Upper lobe of left lung (tissue), 6 donors: ENCODE measurements around the gene HOXD12. TPM values are rescaled to one million over a fixed set of nuclear protein-coding genes. Genes with fewer than 3 reads are reported as not detected.

Experiments
- ATAC-seq, 2 donors: fragments of 200-7000 bp; cut with Tn5 transposase; one replicate each; pipeline ENCODE4 v1.9.1; 2022; ENCODE audit warnings: mild to moderate bottlenecking in 2 of 2, moderate library complexity in 2 of 2; ENCODE audit not compliant: low FRiP score in 2 of 2
- DNase-seq, 2 donors: peaks; one replicate each; pipeline ENCODE4 v3.0.0-alpha.2; 2019 to 2020
- H3K27ac ChIP-seq, 4 donors: fragments of 200-600 bp; sonication (generic); one replicate each; pipeline ENCODE4 v1.5.1; 2016 to 2019
- H3K27me3 ChIP-seq, 4 donors: fragments of 200-600 bp; sonication (generic); one replicate each; pipeline ENCODE4 v1.5.1; 2017 to 2019
- H3K36me3 ChIP-seq, 4 donors: fragments of 200-600 bp; sonication (generic); one replicate each; pipeline ENCODE4 v1.5.1; 2016 to 2019
- H3K4me1 ChIP-seq, 4 donors: fragments of 200-600 bp; sonication (generic); one replicate each; pipeline ENCODE4 v1.5.1; 2018 to 2019
- H3K4me3 ChIP-seq, 4 donors: fragments of 200-600 bp; sonication (generic); one replicate each; pipeline ENCODE4 v1.5.1; 2017 to 2019; ENCODE audit warnings: mild to moderate bottlenecking in 2 of 4, moderate library complexity in 1 of 4
- H3K9me3 ChIP-seq, 4 donors: fragments of 200-600 bp; sonication (generic); one replicate each; pipeline ENCODE4 v1.5.1; 2018 to 2019
- CTCF ChIP-seq, 6 experiments: fragments of 450-650 bp in 4 of 6; fragments of 200-600 bp in 2 of 6; sonication (generic) in 2 of 6; IDR thresholded peaks; one replicate each; pipeline ENCODE4 v1.5.1; 2016 to 2019; ENCODE audit warnings: antibody characterized with exemption in 6 of 6
- EP300 ChIP-seq, 4 donors: sonication (generic); formaldehyde crosslinking; IDR thresholded peaks; one replicate each; pipeline ENCODE4 v1.5.1; 2017; ENCODE audit warnings: antibody characterized with exemption in 4 of 4, control low read depth in 2 of 4
- POLR2A ChIP-seq, 4 donors: fragments of 450-650 bp; IDR thresholded peaks; one replicate each; pipeline ENCODE4 v1.5.1; 2016 to 2017; ENCODE audit warnings: antibody characterized with exemption in 4 of 4, mild to moderate bottlenecking in 2 of 4
- POLR2AphosphoS5 ChIP-seq, 2 donors: sonication (generic); formaldehyde crosslinking; IDR thresholded peaks; one replicate each; pipeline ENCODE4 v1.5.1; 2017; ENCODE audit warnings: antibody characterized with exemption in 2 of 2
- WGBS, 2 donors: methylation state at CpG; one replicate each; pipeline ENCODE4 v1.1.5; 2017 to 2018; 5-methylcytosine and 5-hydroxymethylcytosine counted together
- total RNA-seq, 6 donors: library from RNA; depleted of rRNA in 4 of 6; stranded (reverse); fragments of >200 nt in 4 of 6; gene quantifications; one replicate each; pipeline versions ENCODE4 v1.1.0 to v1.2.1, GENCODE V29; 2016 to 2021
- donor health status: DM: no; HTN: no; CAD: no; lungs with moderate emphysema.
- donor health status: DM: no; HTN: yes; CAD: no; lungs with severe emphysema.

The HOXD12 gene
- total RNA-seq, 6 donors from 2014 or later = not detected

GRCh38 chr2:176101842-176102241 is 2.2 kb downstream of the HOXD12 start:
- Histone ChIP-seq H3K36me3 (no peaks in the 10 kb centered on the region), H3K9me3 (no peaks in the 10 kb centered on the region), H3K27me3 (peaks cover 2 to 95% (median 66%) of the 10 kb centered on the region in 4 donors), H3K4me1 (peaks cover 22 to 46% (median 31%) of the 10 kb centered on the region in 4 donors), H3K4me3 (no peak overlapping the region), H3K27ac (no peak overlapping the region)
- TF ChIP-seq EP300 (IDR thresholded peaks at IDR 0.05) (no peak), POLR2AphosphoS5 (IDR thresholded peaks at IDR 0.05) (no peak), CTCF (IDR thresholded peaks at IDR 0.05) (no peak), POLR2A (IDR thresholded peaks at IDR 0.05) (no peak)
- no peak for ATAC-seq
- no peak for DNase-seq
- 22 to 40% methylated on average over 5 of the region's 5 CpGs for WGBS, 2 donors

GRCh38 chr2:176102309-176102866 is 2.8 kb downstream of the HOXD12 start:
- WGBS, 2 donors = 18 to 20% methylated on average over 7 of the region's 7 CpGs
- Histone ChIP-seq H3K4me1 (peaks cover 22 to 46% (median 32%) of the 10 kb centered on the region in 4 donors), H3K27me3 (peaks cover 2 to 95% (median 67%) of the 10 kb centered on the region in 4 donors), H3K27ac (no peak overlapping the region), H3K36me3 (no peaks in the 10 kb centered on the region), H3K9me3 (no peaks in the 10 kb centered on the region), H3K4me3 (no peak overlapping the region)
- ATAC-seq (no peak), DNase-seq (no peak)
- TF ChIP-seq POLR2A (IDR thresholded peaks at IDR 0.05) (no peak), POLR2AphosphoS5 (IDR thresholded peaks at IDR 0.05) (no peak), CTCF (IDR thresholded peaks at IDR 0.05) (no peak), EP300 (IDR thresholded peaks at IDR 0.05) (no peak)

GRCh38 chr2:176103194-176103593 is 3.6 kb downstream of the HOXD12 start:
- H3K27me3 ChIP-seq = peaks cover 2 to 94% (median 66%) of the 10 kb centered on the region in 4 donors

GRCh38 chr2:176103742-176104315 is 4.2 kb downstream of the HOXD12 start:
- Histone ChIP-seq H3K9me3 (no peaks in the 10 kb centered on the region), H3K4me3 (no peak overlapping the region), H3K36me3 (no peaks in the 10 kb centered on the region), H3K27me3 (peaks cover 2 to 94% (median 64%) of the 10 kb centered on the region in 4 donors), H3K4me1 (peaks cover 15 to 51% (median 30%) of the 10 kb centered on the region in 4 donors), H3K27ac (no peak overlapping the region)
- TF ChIP-seq POLR2A (IDR thresholded peaks at IDR 0.05) (no peak), CTCF (IDR thresholded peaks at IDR 0.05) (no peak), POLR2AphosphoS5 (IDR thresholded peaks at IDR 0.05) (no peak), EP300 (IDR thresholded peaks at IDR 0.05) (no peak)
- DNase-seq = no peak
- no peak for ATAC-seq
- 10% methylated on average over 17 of the region's 17 CpGs for WGBS, 2 donors

More at GRCh38 chr2:176103194-176103593, 3.6 kb downstream of the HOXD12 start:
- ATAC-seq = no peak
- TF ChIP-seq CTCF (IDR thresholded peaks at IDR 0.05) = no peak
- no peak for TF ChIP-seq EP300 (IDR thresholded peaks at IDR 0.05)
- TF ChIP-seq POLR2AphosphoS5 (IDR thresholded peaks at IDR 0.05) = no peak
- no peak for TF ChIP-seq POLR2A (IDR thresholded peaks at IDR 0.05)
- no peak for DNase-seq
- peaks cover 15 to 46% (median 28%) of the 10 kb centered on the region in 4 donors for H3K4me1 ChIP-seq
- 30 to 31% methylated on average over 7 of the region's 7 CpGs for WGBS, 2 donors
- no peaks in the 10 kb centered on the region for H3K9me3 ChIP-seq
- no peak overlapping the region for H3K4me3 ChIP-seq
- H3K27ac ChIP-seq = no peak overlapping the region
- no peaks in the 10 kb centered on the region for H3K36me3 ChIP-seq
